Measurements from ENCODE around the gene ROR2. TPM values are rescaled to one million over a fixed set of nuclear protein-coding genes. Genes with fewer than 3 reads are reported as not detected.

ROR2 gene
- total RNA-seq, 1 experiment from 2014 or later = 0.11 TPM

DNA sequence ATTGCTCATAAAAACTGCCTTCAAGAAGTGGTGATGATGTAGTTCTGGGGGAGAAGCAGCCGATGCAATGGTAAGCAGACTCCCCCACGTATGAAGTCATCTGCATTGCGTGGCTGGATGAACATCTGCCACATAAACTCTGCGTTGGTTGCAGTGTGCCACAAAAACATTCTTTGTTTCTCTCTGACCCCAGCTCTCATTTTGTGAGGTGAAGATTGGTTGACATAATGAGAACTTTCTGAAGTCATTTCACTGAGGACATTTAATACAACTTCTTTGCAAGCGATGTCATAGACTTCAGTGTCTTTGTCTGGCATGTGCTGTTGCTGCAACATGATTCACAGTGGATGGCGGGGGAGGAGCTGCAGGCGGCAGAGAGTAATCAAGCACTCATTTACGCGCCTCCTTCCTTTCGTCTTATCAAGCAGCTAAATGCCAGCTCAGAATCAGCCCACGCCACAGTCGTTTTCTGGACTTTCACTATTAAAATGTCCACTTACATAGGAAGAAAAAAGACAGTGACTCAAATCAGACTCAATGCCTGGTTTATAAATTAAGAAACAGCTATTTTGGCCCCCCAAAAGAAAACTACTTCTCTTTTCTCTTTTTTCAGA, 434.8 kb downstream of the ROR2 start:
- in situ Hi-C loops (cut with HindIII; ENCODE audit: low pct_unique_long_range_greater_than_20kb, low sequenced_read_pairs) = no loop called here
- DNase-seq (ENCODE audit: low read depth, low spot score) = peak; percentile 45

Small RNA genes within 50 kb of the gene (small RNA-seq; reads per million reads assigned to genes)
- 0 reads per million in 2 experiments for gene MIR3910-1

Other genes starting within 250 kb of the ROR2 start
- 105 and 112 TPM in 2 replicates for gene SPTLC1, start 165.2 kb upstream of the ROR2 start, total RNA-seq (2014; rRNA removed; shearing (Covaris generic))